OCI-LY7 (cell line): ENCODE results near the gene PPT2. TPM values are rescaled to one million over a fixed set of nuclear protein-coding genes. Genes with fewer than 3 reads are reported as not detected.

ENCODE experiments used
- BruUV-seq: library from RNA; stranded (reverse); fragments of 400-500 nt; replicated peaks from 2 replicates; lab custom pipeline; 2021; lab: Mats Ljungman, UMichigan
- CTCF ChIA-PET: fragments of 300-600 bp; sonication (Branson Sonifier 250); formaldehyde crosslinking; loops from one replicate; lab custom pipeline; 2022; ENCODE audit warnings: antibody characterized with exemption; ENCODE audit not compliant: unreplicated experiment; lab: Charles Lee
- POLR2A ChIA-PET: fragments of 300-600 bp; sonication (Branson Sonifier 250); formaldehyde crosslinking; loops from one replicate; lab custom pipeline; 2022; ENCODE audit warnings: antibody characterized with exemption; lab: Charles Lee
- DNase-seq: peaks from one replicate; pipeline ENCODE4 v3.0.0-alpha.2; 2015; ENCODE audit warnings: low spot score
- H2AFZ ChIP-seq: fragments of 200-600 bp; sonication (generic), shearing (Covaris generic); 2 replicates; pipeline ENCODE4 v1.6.1; 2014; ENCODE audit warnings: mild to moderate bottlenecking, antibody characterized with exemption, low read length, moderate library complexity
- H3K27ac ChIP-seq: fragments of 200-600 bp; sonication (generic); 2 replicates; pipeline ENCODE4 v1.5.1; 2014; ENCODE audit warnings: mixed run types, low read depth, mild to moderate bottlenecking, moderate library complexity, low read length, inconsistent platforms; ENCODE audit not compliant: poor library complexity, severe bottlenecking
- H3K36me3 ChIP-seq: fragments of 200-600 bp; sonication (generic); 2 replicates; pipeline ENCODE4 v1.6.1; 2014; ENCODE audit warnings: mild to moderate bottlenecking, antibody characterized with exemption, low read length, moderate library complexity, mixed read lengths; ENCODE audit not compliant: insufficient read depth
- H3K4me1 ChIP-seq: fragments of 200-600 bp; sonication (generic); 2 replicates; pipeline ENCODE4 v1.5.1; 2014; ENCODE audit warnings: mild to moderate bottlenecking, low read length; ENCODE audit not compliant: insufficient read depth, poor library complexity, severe bottlenecking
- H3K4me2 ChIP-seq: fragments of 200-600 bp; sonication (generic); 2 replicates; pipeline ENCODE4 v1.6.1; 2014; ENCODE audit warnings: mild to moderate bottlenecking, low read length
- H3K4me3 ChIP-seq: fragments of 200-600 bp; sonication (generic); 2 replicates; pipeline ENCODE4 v1.5.1; 2014; ENCODE audit warnings: mild to moderate bottlenecking, low read depth, low read length; ENCODE audit not compliant: poor library complexity, severe bottlenecking
- H3K79me2 ChIP-seq: fragments of 200-600 bp; sonication (generic); 2 replicates; pipeline ENCODE4 v1.6.1; 2016; ENCODE audit warnings: low read depth, mild to moderate bottlenecking, low read length, moderate library complexity, mixed read lengths; ENCODE audit not compliant: insufficient read depth
- H3K9me2 ChIP-seq: fragments of 200-600 bp; sonication (generic); 2 replicates; pipeline ENCODE4 v1.6.1; 2016; ENCODE audit warnings: mild to moderate bottlenecking, low read length, mixed read lengths; ENCODE audit not compliant: insufficient read depth
- H3K9me3 ChIP-seq: fragments of 200-600 bp; sonication (generic); 2 replicates; pipeline ENCODE4 v1.6.1; 2014; ENCODE audit warnings: mild to moderate bottlenecking, mixed run types, low read length, mixed read lengths
- H4K20me1 ChIP-seq: fragments of 200-600 bp; sonication (generic); 2 replicates; pipeline ENCODE4 v1.6.1; 2014; ENCODE audit warnings: mild to moderate bottlenecking, antibody characterized with exemption, low read length, moderate library complexity, mixed read lengths; ENCODE audit not compliant: insufficient read depth
- CTCF ChIP-seq: fragments of 200-600 bp; sonication (generic); conservative IDR thresholded peaks from 2 replicates; pipeline ENCODE4 v1.5.1; 2014; ENCODE audit warnings: mild to moderate bottlenecking, antibody characterized with exemption, low read length, moderate library complexity, mixed read lengths
- EZH2phosphoT487 ChIP-seq: fragments of 200-600 bp; sonication (generic); IDR thresholded peaks from 2 replicates; pipeline ENCODE4 v1.6.1; 2018; ENCODE audit warnings: low read depth, borderline replicate concordance, mild to moderate bottlenecking, mixed run types, antibody characterized with exemption, low read length, moderate library complexity, mixed read lengths
- intact Hi-C: fragments of 100-400 bp; cut with micrococcal nuclease; formaldehyde crosslinking; loops from one replicate; pipeline ENCODE4 v1.10.0; 2022; ENCODE audit not compliant: unreplicated experiment
- microRNA-seq: library from miRNA; unstranded; fragments of <30 nt; microRNA quantifications from one replicate; pipeline ENCODE4 v1.2.0, GENCODE V29; 2022; ENCODE audit warnings: borderline replicate concordance
- small RNA-seq: library from RNA; depleted of rRNA; stranded (forward); fragments of <200 nt; gene quantifications from one replicate; pipeline ENCODE3, GENCODE V24; 2014
- total RNA-seq, 2 experiments: library from RNA; depleted of rRNA in 1 of 2; stranded (reverse); fragments of >200 nt in 1 of 2; shearing (Covaris generic) in 1 of 2; gene quantifications; 2 replicates each; pipeline ENCODE4 v1.2.3, GENCODE V29; 2014 to 2022

The PPT2 gene
- total RNA-seq, 2 experiments from 2014 or later, result 39.0 to 111 TPM

- POLR2A ChIA-PET, result no interaction called here
- no peaks in the 10 kb centered on the region for H3K9me2 ChIP-seq
- no peaks in the 10 kb centered on the region for H3K36me3 ChIP-seq
- no peak overlapping the region for H3K4me2 ChIP-seq
- CTCF ChIA-PET, result no interaction called here
- peaks cover 2% of the 10 kb centered on the region for H3K4me1 ChIP-seq
- H3K27ac ChIP-seq, result no peak overlapping the region
- no peaks in the 10 kb centered on the region for H4K20me1 ChIP-seq
- no peak overlapping the region for H3K4me3 ChIP-seq
- no peak overlapping the region for H2AFZ ChIP-seq
- no peak for DNase-seq
- H3K79me2 ChIP-seq, result no peaks in the 10 kb centered on the region
- intact Hi-C loops, result no loop called here
- TF ChIP-seq EZH2phosphoT487, result no peak
- TF ChIP-seq CTCF, result no peak
- no peaks in the 10 kb centered on the region for H3K9me3 ChIP-seq
- BruUV-seq, result no TSS peak
These were observed 58.3 kb downstream of the PPT2 start for GRCh38 chr6:32212076-32212760.

Small RNA genes lying within 50 kb of the gene (microRNA-seq; reads per million reads assigned to microRNA genes)
- gene MIR6721 (2.3 reads per million), gene MIR6833 (not detected)

Small RNA genes lying within 50 kb of the gene (small RNA-seq; reads per million reads assigned to genes)
- gene AL662884.1 (not detected), gene MIR6833 (not detected)

Other genes starting within 250 kb of the PPT2 start
- gene C2, start 226.4 kb upstream of the PPT2 start, total RNA-seq (2014; rRNA removed; shearing (Covaris generic)), result 3.1 and 3.4 TPM in 2 replicates
- 4.4 and 8.7 TPM in 2 replicates for gene C2, start 226.4 kb upstream of the PPT2 start, total RNA-seq (2022)
- 1.1 TPM in 1 of 2 replicates, not detected in the other for gene CFB, start 208.0 kb upstream of the PPT2 start, total RNA-seq (2014; rRNA removed; shearing (Covaris generic))
- 1.2 and 2.4 TPM in 2 replicates for gene CFB, start 208.0 kb upstream of the PPT2 start, total RNA-seq (2022)
- 94.8 and 134 TPM in 2 replicates for gene NELFE, start 195.2 kb upstream of the PPT2 start, total RNA-seq (2014; rRNA removed; shearing (Covaris generic))
- gene NELFE, start 195.2 kb upstream of the PPT2 start, total RNA-seq (2022), result 76.1 and 77.8 TPM in 2 replicates
- 45.8 and 62.2 TPM in 2 replicates for gene SKIC2, start 195.0 kb upstream of the PPT2 start, total RNA-seq (2014; rRNA removed; shearing (Covaris generic))
- gene SKIC2, start 195.0 kb upstream of the PPT2 start, total RNA-seq (2022), result 69.8 and 77.5 TPM in 2 replicates
- gene DXO, start 182.0 kb upstream of the PPT2 start, total RNA-seq (2014; rRNA removed; shearing (Covaris generic)), result 34.9 and 36.5 TPM in 2 replicates
- gene DXO, start 182.0 kb upstream of the PPT2 start, total RNA-seq (2022), result 17.5 and 28.0 TPM in 2 replicates
- 2.2 and 2.9 TPM in 2 replicates for gene C4A, start 172.1 kb upstream of the PPT2 start, total RNA-seq (2014; rRNA removed; shearing (Covaris generic))
- gene C4A, start 172.1 kb upstream of the PPT2 start, total RNA-seq (2022), result 4.8 and 6.6 TPM in 2 replicates
- 2.5 and 2.9 TPM in 2 replicates for gene C4B, start 139.3 kb upstream of the PPT2 start, total RNA-seq (2014; rRNA removed; shearing (Covaris generic))
- 3.7 and 4.2 TPM in 2 replicates for gene C4B, start 139.3 kb upstream of the PPT2 start, total RNA-seq (2022)
- not detected in 2 replicates for gene CYP21A2, start 115.7 kb upstream of the PPT2 start, total RNA-seq (2014; rRNA removed; shearing (Covaris generic))
- not detected in 2 replicates for gene CYP21A2, start 115.7 kb upstream of the PPT2 start, total RNA-seq (2022)
- 1.7 and 7.1 TPM in 2 replicates for gene TNXB, start 44.8 kb upstream of the PPT2 start, total RNA-seq (2014; rRNA removed; shearing (Covaris generic))
- gene TNXB, start 44.8 kb upstream of the PPT2 start, total RNA-seq (2022), result 9.2 and 10.5 TPM in 2 replicates
- gene ATF6B, start 25.9 kb upstream of the PPT2 start, total RNA-seq (2014; rRNA removed; shearing (Covaris generic)), result 44.8 and 57.7 TPM in 2 replicates
- gene ATF6B, start 25.9 kb upstream of the PPT2 start, total RNA-seq (2022), result 122 and 125 TPM in 2 replicates
- gene FKBPL, start 23.9 kb upstream of the PPT2 start, total RNA-seq (2014; rRNA removed; shearing (Covaris generic)), result 10.1 and 11.6 TPM in 2 replicates
- gene FKBPL, start 23.9 kb upstream of the PPT2 start, total RNA-seq (2022), result 8.2 and 8.4 TPM in 2 replicates
- 0.13 and 0.47 TPM in 2 replicates for gene PRRT1, start 2.2 kb upstream of the PPT2 start, total RNA-seq (2014; rRNA removed; shearing (Covaris generic))
- 2.4 and 3.5 TPM in 2 replicates for gene PRRT1, start 2.2 kb upstream of the PPT2 start, total RNA-seq (2022)
- gene EGFL8, start 10.5 kb downstream of the PPT2 start, total RNA-seq (2014; rRNA removed; shearing (Covaris generic)), result 7.4 and 11.4 TPM in 2 replicates
- 21.6 and 23.0 TPM in 2 replicates for gene EGFL8, start 10.5 kb downstream of the PPT2 start, total RNA-seq (2022)
- 18.0 and 24.5 TPM in 2 replicates for gene AGPAT1, start 21.9 kb downstream of the PPT2 start, total RNA-seq (2014; rRNA removed; shearing (Covaris generic))
- 28.1 and 30.1 TPM in 2 replicates for gene AGPAT1, start 21.9 kb downstream of the PPT2 start, total RNA-seq (2022)
- gene RNF5, start 24.3 kb downstream of the PPT2 start, total RNA-seq (2014; rRNA removed; shearing (Covaris generic)), result 51.3 and 59.9 TPM in 2 replicates
- gene RNF5, start 24.3 kb downstream of the PPT2 start, total RNA-seq (2022), result 50.6 and 56.1 TPM in 2 replicates
- gene AGER, start 30.1 kb downstream of the PPT2 start, total RNA-seq (2014; rRNA removed; shearing (Covaris generic)), result 6.6 and 6.7 TPM in 2 replicates
- gene AGER, start 30.1 kb downstream of the PPT2 start, total RNA-seq (2022), result 26.9 and 29.9 TPM in 2 replicates
- gene PBX2, start 36.1 kb downstream of the PPT2 start, total RNA-seq (2014; rRNA removed; shearing (Covaris generic)), result 23.1 and 23.7 TPM in 2 replicates
- gene PBX2, start 36.1 kb downstream of the PPT2 start, total RNA-seq (2022), result 77.3 and 80.5 TPM in 2 replicates
- 94.4 and 101 TPM in 2 replicates for gene GPSM3, start 38.5 kb downstream of the PPT2 start, total RNA-seq (2014; rRNA removed; shearing (Covaris generic))
- gene GPSM3, start 38.5 kb downstream of the PPT2 start, total RNA-seq (2022), result 99.9 and 100 TPM in 2 replicates
- 0.93 and 1.4 TPM in 2 replicates for gene NOTCH4, start 69.9 kb downstream of the PPT2 start, total RNA-seq (2014; rRNA removed; shearing (Covaris generic))
- 2.1 and 2.4 TPM in 2 replicates for gene NOTCH4, start 69.9 kb downstream of the PPT2 start, total RNA-seq (2022)
- not detected in 2 replicates for gene TSBP1, start 217.8 kb downstream of the PPT2 start, total RNA-seq (2014; rRNA removed; shearing (Covaris generic))
- not detected in 2 replicates for gene TSBP1, start 217.8 kb downstream of the PPT2 start, total RNA-seq (2022)